Lung (tissue), 12 donors: ENCODE results near the gene AGAP1. TPM values are rescaled to one million over a fixed set of nuclear protein-coding genes. Genes with fewer than 3 reads are reported as not detected.

Experiments used
- ATAC-seq: fragments of 200-7000 bp; cut with Tn5 transposase; one replicate; pipeline ENCODE4 v1.9.1; 2020; ENCODE audit warnings: moderate number of reproducible peaks; ENCODE audit not compliant: insufficient read depth, low FRiP score
- DNase-seq, 3 donors: peaks; one replicate each; pipeline ENCODE4 v3.0.0-alpha.2; 2013 to 2017
- H3K27ac ChIP-seq, 2 donors: one replicate each; pipeline ENCODE4 v1.5.1; 2013; ENCODE audit warnings: mild to moderate bottlenecking in 2 of 2, moderate library complexity in 2 of 2, control low read depth in 1 of 2, inconsistent platforms in 1 of 2, low read depth in 1 of 2, low read length in 1 of 2
- H3K27me3 ChIP-seq, 3 donors: one replicate each; pipeline ENCODE4 v1.5.1; 2013; ENCODE audit warnings: low read length in 2 of 3; ENCODE audit not compliant: control insufficient read depth in 3 of 3, insufficient read depth in 3 of 3
- H3K36me3 ChIP-seq, 4 donors: one replicate each; pipeline ENCODE4 v1.5.1; 2013; ENCODE audit warnings: low read length in 4 of 4, mild to moderate bottlenecking in 1 of 4, moderate library complexity in 1 of 4; ENCODE audit not compliant: control insufficient read depth in 4 of 4, insufficient read depth in 4 of 4
- H3K4me1 ChIP-seq, 5 donors: one replicate each; pipeline ENCODE4 v1.5.1; 2013; ENCODE audit warnings: low read length in 5 of 5, mild to moderate bottlenecking in 2 of 5, moderate library complexity in 1 of 5; ENCODE audit not compliant: control insufficient read depth in 5 of 5, insufficient read depth in 5 of 5
- H3K4me3 ChIP-seq: one replicate; pipeline ENCODE4 v1.5.1; 2013; ENCODE audit warnings: mild to moderate bottlenecking, control low read depth, moderate library complexity
- H3K9ac ChIP-seq, 2 donors: one replicate each; pipeline ENCODE4 v1.5.1; 2013; ENCODE audit warnings: low read length in 2 of 2, control low read depth in 1 of 2; ENCODE audit not compliant: insufficient read depth in 1 of 2
- H3K9me3 ChIP-seq, 4 donors: one replicate each; pipeline ENCODE4 v1.5.1; 2013; ENCODE audit warnings: low read length in 3 of 4, mild to moderate bottlenecking in 1 of 4, moderate library complexity in 1 of 4; ENCODE audit not compliant: control insufficient read depth in 4 of 4, insufficient read depth in 3 of 4
- CTCF ChIP-seq: IDR thresholded peaks from 2 replicates; pipeline ENCODE4 v1.5.1; 2012; ENCODE audit warnings: mild to moderate bottlenecking; ENCODE audit errors: control extremely low read depth, extremely low read depth
- WGBS, 2 donors: extraction: QIAGEN DNeasy Blood & Tissue Kit; methylation state at CpG; one replicate each; pipeline ENCODE4 v1.1.7; 2013; 5-methylcytosine and 5-hydroxymethylcytosine counted together
- polyA plus RNA-seq, 2 donors: library from polyadenylated mRNA; stranded (reverse); fragments of 200-250 nt; gene quantifications; one replicate each; pipeline ENCODE4 v1.2.1, GENCODE V29; 2013
- total RNA-seq, 2 donors: library from RNA; depleted of rRNA in 1 of 2; stranded (reverse); fragments of >200 nt in 1 of 2; gene quantifications; one replicate each; pipeline ENCODE4 v1.2.1, GENCODE V29; 2014 to 2021
- donor health status: control.
- donor health status: control.
- donor health status: Bipolar disorder and iron deficiency.
- donor health status: healthy.
- donor health status: DM: yes; HTN: yes; CAD: no.

AGAP1 gene
- total and polyA plus RNA-seq, 4 donors: 6.6 to 39.4 (median 20.2) TPM

GRCh38 chr2:235851828-235852525 lies 358.1 kb downstream of the AGAP1 start:
- no peak overlapping the region for H3K4me3 ChIP-seq
- DNase-seq: no peak
- H3K4me1 ChIP-seq: no peaks in the 10 kb centered on the region
- no peak for ATAC-seq
- H3K36me3 ChIP-seq: peaks cover 0 to 1% (median 0%) of the 10 kb centered on the region in 4 donors
- H3K9ac ChIP-seq: no peak overlapping the region
- H3K27me3 ChIP-seq: no peaks in the 10 kb centered on the region
- H3K27ac ChIP-seq: no peak overlapping the region
- WGBS, 2 donors: 94% methylated on average over 26 of the region's 26 CpGs
- no peaks in the 10 kb centered on the region for H3K9me3 ChIP-seq
- no peak for TF ChIP-seq CTCF

- no peak for TF ChIP-seq CTCF
- Histone ChIP-seq H3K36me3 (peaks cover 0 to under 1% (median 0%) of the 10 kb centered on the region in 4 donors), H3K27ac (no peak overlapping the region), H3K9me3 (no peaks in the 10 kb centered on the region), H3K4me1 (no peaks in the 10 kb centered on the region), H3K9ac (no peak overlapping the region), H3K27me3 (no peaks in the 10 kb centered on the region), H3K4me3 (no peak overlapping the region)
- no peak for DNase-seq
- WGBS, 2 donors: 76 to 78% methylated on average over 11 of the region's 11 CpGs
- ATAC-seq: no peak
Measured at GRCh38 chr2:235852526-235852920, 358.7 kb downstream of the AGAP1 start.

- Histone ChIP-seq H3K36me3 (no peaks in the 10 kb centered on the region), H3K9ac (no peak overlapping the region), H3K4me1 (no peaks in the 10 kb centered on the region), H3K4me3 (no peak overlapping the region), H3K27ac (no peak overlapping the region), H3K27me3 (no peaks in the 10 kb centered on the region), H3K9me3 (no peaks in the 10 kb centered on the region)
- ATAC-seq (no peak), DNase-seq (no peak)
- 91 to 97% methylated on average over 9 of the region's 9 CpGs for WGBS, 2 donors
- no peak for TF ChIP-seq CTCF
Measured at GRCh38 chr2:235854276-235854675, 360.4 kb downstream of the AGAP1 start.

- WGBS, 2 donors: 96% methylated on average over 7 of the region's 7 CpGs
Measured at GRCh38 chr2:235855011-235855410, 361.2 kb downstream of the AGAP1 start.

More at GRCh38 chr2:235855011-235855410, 361.2 kb downstream of the AGAP1 start:
- DNase-seq: no peak
- Histone ChIP-seq H3K27ac (no peak overlapping the region), H3K9ac (no peak overlapping the region), H3K36me3 (no peaks in the 10 kb centered on the region), H3K9me3 (no peaks in the 10 kb centered on the region), H3K27me3 (no peaks in the 10 kb centered on the region), H3K4me1 (peaks cover 0 to 3% (median 0%) of the 10 kb centered on the region in 5 donors), H3K4me3 (no peak overlapping the region)
- no peak for TF ChIP-seq CTCF
- no peak for ATAC-seq
